GM12873 (cell line): ENCODE data around the gene NUP93.

Experiments
- TF ChIP-seq, protein P1 (sequence below): IDR thresholded peaks from 2 replicates; pipeline ENCODE4 v1.5.1; 2012; ENCODE audit warnings: low read depth, mild to moderate bottlenecking, moderate library complexity, low read length, control low read depth; ENCODE audit not compliant: insufficient read depth; ENCODE audit errors: missing control alignments

The NUP93 gene

DNA sequence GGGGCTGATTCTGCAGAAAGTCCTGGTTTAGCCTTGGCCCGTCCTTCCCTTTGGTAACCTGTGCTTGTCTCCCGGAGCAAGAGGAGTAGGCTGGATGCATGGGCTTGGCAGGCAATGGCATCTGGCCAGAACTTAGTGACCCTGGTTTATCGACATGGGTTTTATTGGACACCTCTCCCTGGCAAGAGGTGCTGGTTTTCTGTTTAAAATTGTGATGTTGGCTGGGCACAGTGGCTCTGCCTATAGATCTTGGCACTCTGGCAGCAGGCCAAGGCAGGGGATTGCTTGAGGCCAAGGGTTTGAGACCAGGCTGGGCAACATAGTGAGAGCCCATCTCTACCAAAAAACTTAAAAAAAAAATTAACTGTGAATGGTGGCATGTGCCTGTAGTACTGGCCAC is 166.3 kb downstream of the NUP93 start:
- TF ChIP-seq, protein P1, sequence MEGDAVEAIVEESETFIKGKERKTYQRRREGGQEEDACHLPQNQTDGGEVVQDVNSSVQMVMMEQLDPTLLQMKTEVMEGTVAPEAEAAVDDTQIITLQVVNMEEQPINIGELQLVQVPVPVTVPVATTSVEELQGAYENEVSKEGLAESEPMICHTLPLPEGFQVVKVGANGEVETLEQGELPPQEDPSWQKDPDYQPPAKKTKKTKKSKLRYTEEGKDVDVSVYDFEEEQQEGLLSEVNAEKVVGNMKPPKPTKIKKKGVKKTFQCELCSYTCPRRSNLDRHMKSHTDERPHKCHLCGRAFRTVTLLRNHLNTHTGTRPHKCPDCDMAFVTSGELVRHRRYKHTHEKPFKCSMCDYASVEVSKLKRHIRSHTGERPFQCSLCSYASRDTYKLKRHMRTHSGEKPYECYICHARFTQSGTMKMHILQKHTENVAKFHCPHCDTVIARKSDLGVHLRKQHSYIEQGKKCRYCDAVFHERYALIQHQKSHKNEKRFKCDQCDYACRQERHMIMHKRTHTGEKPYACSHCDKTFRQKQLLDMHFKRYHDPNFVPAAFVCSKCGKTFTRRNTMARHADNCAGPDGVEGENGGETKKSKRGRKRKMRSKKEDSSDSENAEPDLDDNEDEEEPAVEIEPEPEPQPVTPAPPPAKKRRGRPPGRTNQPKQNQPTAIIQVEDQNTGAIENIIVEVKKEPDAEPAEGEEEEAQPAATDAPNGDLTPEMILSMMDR = no peak

DNA sequence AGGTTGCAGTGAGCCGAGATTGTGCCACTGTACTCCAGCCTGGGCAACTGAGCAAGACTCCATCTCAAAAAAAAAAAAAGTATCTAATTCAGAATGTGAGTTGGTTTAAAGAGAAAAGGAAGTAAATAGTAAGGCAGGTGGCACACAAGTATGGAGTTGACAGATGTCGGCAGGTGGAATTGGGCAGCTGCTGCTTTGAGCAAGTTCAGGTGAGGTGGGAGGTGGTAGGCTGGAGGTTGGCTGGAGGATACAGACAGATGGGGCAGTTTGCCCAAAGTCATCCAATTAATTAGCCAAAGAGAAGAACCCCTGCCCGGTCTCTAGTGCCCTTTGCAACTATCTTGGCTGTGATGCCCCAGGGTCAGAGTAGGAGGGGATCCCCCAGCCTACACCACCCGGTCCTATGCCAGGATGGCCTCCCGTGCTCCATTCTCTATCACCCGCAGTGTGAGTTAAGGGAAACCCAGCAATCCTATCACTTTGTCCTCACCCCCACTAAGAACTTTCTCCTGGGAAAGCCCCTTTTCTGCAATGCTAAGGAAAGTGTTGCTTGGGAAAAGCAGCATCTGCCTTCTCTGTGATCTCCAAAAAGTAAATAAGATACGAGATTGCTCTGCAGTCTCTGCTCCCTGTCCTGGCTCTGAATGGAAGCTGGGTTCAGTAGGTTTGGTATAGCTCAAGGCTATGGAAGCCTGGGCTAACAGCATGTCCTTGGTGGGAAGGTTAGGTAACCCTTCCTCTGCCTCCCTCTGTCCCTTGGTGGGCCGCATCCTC is 167.3 kb downstream of the NUP93 start:
- TF ChIP-seq, protein P1 = no peak

DNA sequence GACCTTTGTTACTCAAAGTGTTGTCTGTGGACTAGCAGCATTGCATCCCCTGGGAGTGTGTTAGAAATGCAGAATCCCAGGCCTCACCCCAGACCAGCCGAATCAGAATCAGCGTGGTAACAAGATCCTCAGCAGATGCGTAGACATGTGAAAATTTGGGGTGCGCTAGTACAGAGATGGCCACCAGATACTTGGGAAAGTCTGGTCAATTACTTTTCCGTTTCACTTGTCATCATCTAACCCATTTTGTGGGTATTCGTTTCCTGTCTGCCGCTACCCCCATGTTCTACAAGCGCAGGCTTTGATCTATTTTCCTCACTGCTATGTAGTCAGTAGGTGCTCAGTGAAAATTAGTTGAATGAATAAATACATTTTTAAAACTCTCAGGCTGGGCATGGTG is 168.9 kb downstream of the NUP93 start:
- TF ChIP-seq, protein P1 = no peak
